HL-60 (cell line): ENCODE measurements around the gene MAP7D2.

Source experiments
- CTCF ChIP-seq: IDR thresholded peaks from one replicate; pipeline ENCODE4 v1.5.1; 2011; ENCODE audit warnings: low read length, control low read depth, inconsistent platforms; ENCODE audit not compliant: insufficient read depth
- POLR2AphosphoS5 ChIP-seq: IDR thresholded peaks from 2 replicates; pipeline ENCODE4 v1.6.1; 2012; ENCODE audit warnings: low read depth
- SPI1 ChIP-seq: IDR thresholded peaks from 2 replicates; pipeline ENCODE4 v1.6.1; 2012; ENCODE audit warnings: low read depth, mild to moderate bottlenecking, borderline replicate concordance

DNA sequence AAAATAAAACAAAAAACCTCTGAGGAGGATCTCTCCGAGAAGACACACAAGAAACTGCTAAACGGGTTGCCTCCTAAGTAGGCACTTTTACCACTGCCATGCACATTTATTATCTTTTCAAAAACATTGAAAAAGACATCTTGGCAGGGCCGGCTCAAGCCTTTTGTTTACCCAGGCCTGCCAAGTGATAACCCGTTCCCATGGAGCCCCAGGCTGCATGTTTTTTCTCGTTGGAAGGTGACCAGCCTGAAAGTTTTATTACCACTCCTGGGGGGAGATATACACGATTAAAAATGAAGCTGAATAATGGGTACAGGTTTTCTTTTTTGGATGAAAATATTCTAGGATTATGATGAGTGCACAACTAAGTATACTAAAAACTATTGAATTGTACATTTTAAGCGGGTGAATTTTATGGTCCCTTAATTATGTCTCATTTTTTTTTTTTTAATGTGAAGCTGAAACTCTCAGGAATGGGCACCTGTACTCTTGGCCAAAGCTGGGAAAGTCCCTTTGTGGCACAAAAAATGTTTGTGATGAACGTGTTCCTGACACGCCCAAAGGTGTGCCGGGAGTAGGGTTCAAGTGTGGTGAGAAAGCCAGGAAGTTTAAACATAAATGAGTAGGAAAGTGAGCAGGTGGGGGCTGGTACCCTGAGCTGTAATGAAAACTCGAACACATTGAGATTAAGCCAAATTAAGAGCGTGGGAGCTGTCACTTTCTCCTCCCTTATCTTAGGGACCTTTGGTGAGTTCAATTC, 1.5 kb upstream of the MAP7D2 start:
- TF ChIP-seq CTCF (no peak), SPI1 (no peak), POLR2AphosphoS5 (no peak)
